SHP77 (cell line): Measurements from ENCODE around the gene C14orf180.
"Not testable (repeated sequence)": the region's sequence is repeated elsewhere in the genome, so short reads cannot be mapped to it uniquely, and the experiment has no call there.

Experiments
- DNase-seq, 2 experiments: peaks; one replicate each; lab custom pipeline; 2025; lab: John Stamatoyannopoulos, UW

The C14orf180 gene

DNA sequence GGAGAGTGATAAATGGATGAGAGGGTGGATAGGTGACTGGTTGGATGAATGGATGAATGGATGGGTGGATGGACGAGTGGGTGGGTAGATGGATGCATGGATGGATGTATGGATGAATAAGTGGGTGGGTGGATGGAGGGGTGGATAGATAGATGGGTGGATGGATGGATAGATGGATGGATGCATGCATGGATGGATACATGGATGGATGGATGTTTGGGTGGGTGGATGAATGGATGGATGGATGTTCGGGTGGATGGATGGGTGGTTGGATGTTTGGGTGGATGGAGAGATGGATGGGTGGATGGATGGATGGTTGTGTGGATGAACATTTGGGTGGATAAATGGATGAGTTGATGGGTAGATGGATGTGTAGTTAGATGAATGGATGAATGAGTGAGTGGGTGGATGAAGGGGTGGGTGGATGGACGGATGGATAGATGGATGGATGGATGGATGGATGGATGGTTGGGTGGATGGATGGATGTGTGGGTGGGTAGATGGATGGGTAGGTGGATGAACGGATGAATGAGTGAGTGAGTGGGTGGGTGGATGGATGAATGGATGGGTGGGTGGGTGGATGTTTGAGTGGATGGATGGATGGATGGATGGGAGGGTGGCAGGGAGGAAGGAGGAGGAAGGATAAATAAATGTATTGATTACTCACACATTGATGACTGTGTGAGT is 34.7 kb downstream of the C14orf180 start:
- DNase-seq: no peak

DNA sequence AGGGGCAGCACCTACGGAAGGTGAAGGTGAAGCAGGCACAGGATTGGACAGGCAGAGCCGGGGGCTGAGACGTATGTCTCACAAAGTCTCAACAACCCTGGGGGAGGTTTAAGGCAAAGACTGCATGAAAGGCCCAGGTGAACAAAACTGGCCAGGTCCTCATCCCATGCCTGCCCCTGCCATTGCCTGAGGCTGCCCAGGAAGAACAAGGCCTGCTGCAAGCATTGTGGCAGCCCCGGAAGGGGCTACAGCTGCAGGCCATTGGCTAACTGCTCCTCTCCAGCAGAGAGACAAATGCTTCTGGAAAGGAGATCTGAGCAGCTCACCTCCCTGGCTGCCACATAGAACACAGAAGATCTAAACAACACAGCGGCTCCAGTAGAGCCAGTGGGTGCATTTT is 45.4 kb downstream of the C14orf180 start:
- no peak for DNase-seq

DNA sequence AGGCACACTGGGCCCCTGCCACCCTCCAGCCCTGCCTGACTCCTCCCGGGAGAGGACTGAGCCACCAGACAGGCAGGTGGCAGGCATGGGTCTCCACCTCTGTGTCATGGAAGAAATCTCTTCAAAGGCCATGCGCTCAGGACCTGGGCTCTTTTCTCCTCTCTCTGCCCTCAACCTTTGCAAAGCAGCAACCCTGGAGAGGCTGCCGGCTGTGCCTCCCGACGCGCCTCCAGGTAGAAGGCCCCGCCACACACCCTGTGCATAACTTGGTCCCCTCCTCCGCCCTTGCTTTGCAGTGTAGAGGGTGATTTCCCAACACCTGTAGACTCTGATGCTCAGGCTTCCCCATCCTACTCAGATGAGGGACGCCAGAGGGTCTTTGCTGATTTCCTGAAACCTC is 53.2 kb downstream of the C14orf180 start:
- no peak for DNase-seq

DNA sequence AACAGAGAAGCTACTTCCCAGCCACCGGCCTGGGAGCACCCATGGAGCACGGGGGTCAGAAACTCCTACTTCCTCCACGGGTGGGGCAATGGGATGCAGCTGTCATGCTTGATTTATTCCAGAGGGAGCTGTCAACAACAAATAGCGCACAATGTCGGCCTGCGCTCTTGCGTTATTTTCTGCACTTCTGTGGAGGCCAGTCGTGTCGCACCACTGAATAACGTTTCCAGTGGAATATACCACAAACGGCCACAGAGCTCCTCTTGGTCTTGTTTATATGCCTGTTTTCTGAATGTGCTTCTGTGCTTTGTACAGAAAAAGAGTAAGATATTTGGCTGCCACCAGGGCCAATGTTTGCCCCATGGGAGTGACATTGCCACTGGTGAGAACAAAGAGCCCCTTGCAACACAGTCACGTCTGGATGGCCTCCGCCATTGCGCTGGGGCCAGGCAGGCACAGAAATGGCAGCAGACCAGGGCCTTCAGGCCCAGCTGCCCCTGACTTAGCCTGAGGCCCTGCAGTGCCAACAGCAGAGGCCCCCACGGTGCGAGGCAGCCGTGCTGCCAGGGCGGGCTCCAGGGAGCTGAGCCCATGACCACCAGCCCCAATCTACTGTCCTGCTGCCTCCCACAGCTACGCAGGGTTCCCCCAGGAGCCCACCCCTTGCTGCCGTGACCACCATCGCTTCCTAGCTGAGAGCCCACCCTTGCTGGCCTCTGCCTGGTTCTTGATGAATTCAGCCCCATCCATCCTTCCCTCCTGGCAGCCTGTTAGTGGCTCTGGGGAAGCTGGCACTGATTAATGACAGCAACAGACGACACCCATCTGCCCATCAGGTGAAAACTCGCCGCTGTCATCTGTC is 53.9 kb downstream of the C14orf180 start:
- no peak for DNase-seq

DNA sequence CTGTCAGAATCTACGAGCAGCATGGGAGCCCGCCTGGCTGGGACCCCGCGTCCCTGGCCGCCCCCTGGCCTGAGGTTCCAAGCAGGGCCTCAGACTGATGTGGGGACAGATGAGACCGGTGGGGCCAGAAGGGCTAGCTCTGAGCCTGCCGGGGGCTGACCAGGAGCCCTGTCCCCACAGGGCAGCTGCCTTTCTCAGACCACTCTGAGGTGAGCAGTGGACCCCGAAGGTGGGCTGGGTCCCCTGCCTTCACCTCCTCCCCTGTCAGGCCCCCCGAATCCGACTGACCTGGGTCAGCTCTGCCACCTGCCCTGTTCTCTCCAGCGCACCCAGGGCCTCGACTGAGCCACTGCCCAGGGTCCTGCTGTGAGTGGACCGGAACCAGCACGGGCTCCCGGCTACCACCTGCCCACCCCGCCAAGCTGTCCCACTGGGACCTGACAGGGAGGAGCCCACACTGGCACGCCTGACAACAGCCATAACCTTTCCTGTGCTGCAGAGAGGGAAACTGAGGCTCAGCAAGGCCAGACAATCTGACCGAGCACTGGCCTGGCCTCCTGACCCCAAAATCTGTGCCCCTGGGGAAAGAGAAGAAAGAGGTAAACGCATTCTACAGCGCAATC is 54.7 kb downstream of the C14orf180 start:
- DNase-seq: no peak

DNA sequence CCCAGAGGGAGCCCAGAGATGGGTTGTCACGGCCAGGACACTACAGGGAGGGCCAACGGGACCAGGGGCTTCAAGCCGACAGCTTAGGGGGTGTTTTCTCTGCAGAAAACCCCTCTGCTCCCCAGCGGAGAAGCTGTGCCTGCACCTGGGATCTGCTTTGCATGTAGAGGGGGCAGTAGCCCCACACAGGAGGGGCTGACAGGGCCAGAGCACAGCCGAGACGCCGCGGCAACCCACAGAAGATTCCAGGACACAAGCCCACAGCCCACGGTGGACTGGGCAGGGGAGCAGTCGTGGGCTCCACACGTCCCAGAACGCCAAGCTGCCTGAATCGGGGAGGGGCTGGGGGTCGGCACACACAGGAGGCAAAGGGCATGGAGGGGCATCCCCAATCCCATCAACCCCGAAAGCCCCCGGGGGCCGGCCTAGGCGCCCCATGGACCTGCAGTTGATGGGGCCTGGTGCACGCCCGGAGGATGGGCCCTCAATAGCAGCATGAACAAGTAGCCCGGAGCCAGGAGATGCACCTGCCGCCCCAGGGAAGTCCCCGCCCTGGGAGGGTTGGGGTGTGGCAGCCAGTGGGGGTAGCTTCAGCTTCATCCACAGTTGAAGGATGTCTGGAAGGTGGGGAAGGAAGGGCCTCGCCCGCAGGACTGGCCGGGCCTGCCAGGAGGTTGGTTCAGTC is 55.5 kb downstream of the C14orf180 start:
- DNase-seq: no peak

DNA sequence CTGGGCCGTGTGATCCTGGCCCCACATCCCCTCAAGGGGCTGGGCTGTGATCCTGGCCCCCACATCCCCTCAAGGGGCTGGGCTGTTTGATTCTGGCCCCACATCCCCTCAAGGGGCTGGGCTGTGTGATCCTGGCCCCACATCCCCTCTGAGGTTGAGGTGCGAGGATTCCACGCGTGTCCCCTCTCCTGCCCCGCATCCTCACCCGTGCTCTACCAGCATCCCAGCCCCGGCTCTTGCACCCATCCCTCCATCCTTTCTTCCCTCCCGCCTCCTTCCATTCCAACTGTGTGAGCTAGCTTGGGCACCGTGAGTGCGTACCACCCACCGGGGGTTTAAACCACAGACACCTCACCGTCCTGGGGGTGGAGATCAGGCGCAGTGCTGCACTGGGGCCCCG is 56.2 kb downstream of the C14orf180 start:
- DNase-seq: no peak

DNA sequence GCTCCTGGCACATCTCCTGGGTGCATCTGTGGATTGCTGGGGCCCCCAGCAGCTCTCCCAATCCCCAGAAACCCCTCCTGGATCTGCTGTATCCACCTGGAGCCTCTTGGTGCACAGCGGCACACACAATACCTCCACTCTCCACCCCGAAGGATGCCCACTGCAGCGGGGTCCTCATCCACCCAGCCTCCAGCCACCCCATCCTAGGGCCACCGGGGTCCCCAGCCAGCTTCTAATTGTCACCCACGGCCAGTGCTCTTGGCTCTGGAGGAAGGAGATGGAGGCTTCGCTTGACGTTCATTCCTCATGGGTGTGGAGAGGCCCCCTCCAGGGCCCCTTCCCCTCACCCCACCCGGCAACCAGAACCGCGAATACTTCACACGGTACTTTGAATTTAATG is 56.6 kb downstream of the C14orf180 start:
- DNase-seq: no peak

DNA sequence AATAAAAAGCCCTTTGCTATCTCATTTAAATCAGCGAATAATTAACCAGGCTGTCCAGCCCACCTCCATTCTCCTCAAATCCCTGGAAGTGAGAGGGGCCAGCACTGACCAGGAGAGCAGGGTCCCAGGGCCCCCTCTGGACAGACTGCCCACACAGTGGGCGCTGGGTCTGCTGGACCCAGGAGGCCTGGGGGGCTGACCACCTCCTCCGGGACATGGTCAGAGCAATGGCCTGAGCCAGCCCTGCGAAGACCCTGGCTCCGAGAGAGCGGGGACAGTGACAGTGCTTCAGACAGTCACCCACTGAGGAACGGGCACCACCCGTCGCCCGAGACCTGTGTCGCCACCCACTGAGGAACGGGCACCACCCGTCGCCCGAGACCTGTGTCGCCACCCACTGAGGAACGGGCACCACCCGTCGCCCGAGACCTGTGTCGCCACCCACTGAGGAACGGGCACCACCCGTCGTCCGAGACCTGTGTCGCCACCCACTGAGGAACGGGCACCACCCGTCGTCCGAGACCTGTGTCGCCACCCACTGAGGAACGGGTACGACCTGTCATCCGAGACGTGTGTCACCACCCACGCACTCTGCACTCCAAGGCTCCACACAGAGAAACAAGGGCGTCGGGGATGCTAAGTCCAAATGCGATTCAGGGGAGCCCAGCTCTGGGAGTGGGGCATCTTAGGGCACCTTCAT is 57.4 kb downstream of the C14orf180 start:
- DNase-seq: not testable (repeated sequence)

DNA sequence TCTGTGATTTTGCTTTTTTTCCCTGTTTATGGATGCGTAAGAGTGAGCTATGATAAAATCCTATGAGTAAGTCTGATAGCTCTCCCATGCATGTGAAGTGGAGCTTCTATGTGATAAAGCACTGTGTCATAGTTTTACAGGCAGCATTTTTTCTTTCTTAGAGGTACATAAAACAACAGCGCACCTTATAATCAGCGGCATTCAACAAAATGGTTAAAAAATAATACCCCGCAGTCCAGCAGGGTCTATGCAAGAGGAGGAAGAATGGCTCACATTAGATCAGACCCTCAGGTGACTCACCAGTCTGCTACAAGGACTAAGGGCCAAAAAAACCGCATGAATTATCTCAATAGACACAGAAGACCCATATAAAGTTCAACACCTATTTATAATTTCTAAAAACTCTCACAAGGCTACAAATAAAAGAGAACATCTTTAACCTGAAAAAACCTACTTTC is 58.0 kb downstream of the C14orf180 start:
- DNase-seq: no peak

DNA sequence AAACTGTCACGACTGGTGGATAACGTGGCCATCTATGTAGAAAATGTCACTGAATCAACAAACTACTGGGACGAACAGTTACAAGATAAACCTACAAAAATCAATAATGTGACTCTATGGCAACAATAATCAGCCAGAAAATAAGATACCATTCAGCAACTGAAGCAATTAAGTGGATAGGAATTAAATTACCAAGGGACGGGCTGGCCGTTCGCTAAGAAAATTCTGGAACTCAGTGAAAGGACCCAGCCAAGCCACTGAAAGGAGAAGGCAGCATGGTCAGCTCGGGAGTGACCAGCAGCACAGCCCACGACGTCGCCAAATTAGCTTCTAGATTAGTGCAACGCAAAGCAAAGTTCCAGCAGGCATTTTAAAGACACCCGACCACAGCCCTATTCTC is 58.6 kb downstream of the C14orf180 start:
- no peak for DNase-seq

DNA sequence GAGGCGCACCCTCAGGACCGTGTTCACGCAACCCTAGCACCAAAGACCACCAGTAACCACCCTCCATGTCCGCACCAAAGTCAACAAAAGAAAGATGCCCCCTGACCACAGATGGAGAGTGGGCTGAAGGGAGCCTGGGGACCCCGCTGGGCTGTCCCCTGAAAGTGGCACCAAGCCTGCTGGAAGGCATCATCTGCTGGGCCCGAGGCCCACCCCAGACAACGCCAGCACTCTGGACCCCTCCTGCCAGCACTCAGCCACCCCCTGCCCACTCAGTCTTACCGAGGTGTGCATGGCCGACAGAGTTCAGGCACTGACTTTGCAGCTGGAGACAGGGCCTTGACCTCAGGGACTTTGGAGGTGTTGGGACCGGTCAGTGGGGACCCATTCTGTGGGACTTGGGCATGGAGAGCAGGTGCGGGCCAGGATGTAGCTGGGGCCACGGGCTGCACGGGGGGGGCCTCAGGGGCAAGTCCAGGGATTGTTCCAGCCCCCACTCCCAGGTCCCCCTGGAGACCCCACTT is 59.4 kb downstream of the C14orf180 start:
- DNase-seq: no peak

DNA sequence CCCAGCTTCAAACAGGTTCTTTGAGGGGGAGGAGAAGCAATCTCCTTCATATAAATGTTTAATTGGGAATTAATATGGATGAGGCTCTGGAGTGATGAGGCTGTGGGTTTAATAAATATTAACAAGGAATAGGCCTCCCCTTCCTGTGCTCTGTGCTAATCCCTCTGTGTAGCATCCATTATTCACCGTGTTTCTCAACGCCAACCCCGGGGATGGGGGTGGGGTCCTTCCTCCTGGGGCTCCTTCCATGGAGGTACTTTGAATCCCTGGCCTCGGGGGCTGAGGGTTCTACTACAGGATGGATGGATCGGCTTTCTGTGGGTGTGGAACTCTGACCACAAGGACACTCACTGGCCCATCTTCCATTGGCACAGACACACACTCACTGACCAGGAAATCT is 59.9 kb downstream of the C14orf180 start:
- DNase-seq: no peak
